Epithelial cell of prostate (primary cell): ENCODE data around the gene BTN1A1.

ENCODE experiments used
- DNase-seq: peaks from one replicate; pipeline ENCODE4 v3.0.0-alpha.2; 2011; ENCODE audit warnings: low read depth, low spot score
- H3K27ac ChIP-seq: fragments of 450-650 bp; 2 replicates; pipeline ENCODE4 v1.5.1; 2017; ENCODE audit warnings: mild to moderate bottlenecking

Gene BTN1A1

GRCh38 chr6:26475823-26476729, 24.0 kb upstream of the BTN1A1 start:
- DNase-seq, result no peak
- H3K27ac ChIP-seq, result no peak overlapping the region

GRCh38 chr6:26476896-26477295, 23.2 kb upstream of the BTN1A1 start:
- no peak for DNase-seq
- no peak overlapping the region for H3K27ac ChIP-seq

GRCh38 chr6:26477426-26477825, 22.7 kb upstream of the BTN1A1 start:
- DNase-seq, result no peak
- H3K27ac ChIP-seq, result no peak overlapping the region

GRCh38 chr6:26478100-26478984, 21.8 kb upstream of the BTN1A1 start:
- H3K27ac ChIP-seq, result no peak overlapping the region
- no peak for DNase-seq

- H3K27ac ChIP-seq, result no peak overlapping the region
Measured at GRCh38 chr6:26478985-26479278, 21.2 kb upstream of the BTN1A1 start.

GRCh38 chr6:26482338-26482737, 17.8 kb upstream of the BTN1A1 start:
- no peak overlapping the region for H3K27ac ChIP-seq
- DNase-seq, result no peak

More at GRCh38 chr6:26478985-26479278, 21.2 kb upstream of the BTN1A1 start:
- DNase-seq, result no peak

GRCh38 chr6:26483727-26484126, 16.4 kb upstream of the BTN1A1 start:
- no peak for DNase-seq
- no peak overlapping the region for H3K27ac ChIP-seq

GRCh38 chr6:26484161-26484560, 15.9 kb upstream of the BTN1A1 start:
- H3K27ac ChIP-seq, result no peak overlapping the region
- DNase-seq, result no peak

GRCh38 chr6:26485112-26485780, 14.9 kb upstream of the BTN1A1 start:
- DNase-seq, result no peak
- H3K27ac ChIP-seq, result no peak overlapping the region

GRCh38 chr6:26486358-26486757, 13.7 kb upstream of the BTN1A1 start:
- DNase-seq, result no peak
- no peak overlapping the region for H3K27ac ChIP-seq

GRCh38 chr6:26487466-26487865, 12.6 kb upstream of the BTN1A1 start:
- no peak overlapping the region for H3K27ac ChIP-seq
- no peak for DNase-seq

- no peak overlapping the region for H3K27ac ChIP-seq
- no peak for DNase-seq
Measured at GRCh38 chr6:26489996-26490964, 9.8 kb upstream of the BTN1A1 start.

GRCh38 chr6:26491604-26492003, 8.5 kb upstream of the BTN1A1 start:
- DNase-seq, result no peak
- H3K27ac ChIP-seq, result no peak overlapping the region

- DNase-seq, result no peak
- no peak overlapping the region for H3K27ac ChIP-seq
Measured at GRCh38 chr6:26493258-26493657, 6.8 kb upstream of the BTN1A1 start.

- DNase-seq, result no peak
- H3K27ac ChIP-seq, result no peak overlapping the region
Measured at GRCh38 chr6:26494117-26494516, 6.0 kb upstream of the BTN1A1 start.

- no peak for DNase-seq
- H3K27ac ChIP-seq, result no peak overlapping the region
Measured at GRCh38 chr6:26495281-26495680, 4.8 kb upstream of the BTN1A1 start.

GRCh38 chr6:26497610-26498009, 2.5 kb upstream of the BTN1A1 start:
- no peak for DNase-seq
- H3K27ac ChIP-seq, result no peak overlapping the region

GRCh38 chr6:26501482-26501986, 1.4 kb downstream of the BTN1A1 start:
- no peak for DNase-seq
- no peak overlapping the region for H3K27ac ChIP-seq

GRCh38 chr6:26502165-26502564, 2.1 kb downstream of the BTN1A1 start:
- DNase-seq, result no peak
- H3K27ac ChIP-seq, result no peak overlapping the region
